ENCODE data around the gene SP110.
A peak's percentile ranks its signal among the peaks of the same experiment; 100 is the strongest.
"Not testable (repeated sequence)": the region's sequence is repeated elsewhere in the genome, so short reads cannot be mapped to it uniquely, and the experiment has no call there.

Gene SP110

GRCh38 chr2:230225486-230225885 lies 5.7 kb upstream of the SP110 start, which contains the start of gene SP140:
SP140 (plus strand) TSS chr2:230225736; CDS start chr2:230225845, 109 bp downstream.
- no peak within 1 kb of the TSS for H3K4me3 ChIP-seq (ENCODE audit: low read depth, low read length)
- no peak for DNase-seq (ENCODE audit: low read depth)
- TF ChIP-seq CTCF (IDR thresholded peaks at IDR 0.05; ENCODE audit: control insufficient read depth, extremely low read depth, insufficient read depth): no peak

- no peak for DNase-seq (ENCODE audit: low read depth)
- no peak for TF ChIP-seq CTCF (IDR thresholded peaks at IDR 0.05; ENCODE audit: control insufficient read depth, extremely low read depth, insufficient read depth)
- H3K4me3 ChIP-seq (ENCODE audit: low read depth, low read length): no peak overlapping the region
These were observed 4.7 kb upstream of the SP110 start for GRCh38 chr2:230224458-230224857.

DNA sequence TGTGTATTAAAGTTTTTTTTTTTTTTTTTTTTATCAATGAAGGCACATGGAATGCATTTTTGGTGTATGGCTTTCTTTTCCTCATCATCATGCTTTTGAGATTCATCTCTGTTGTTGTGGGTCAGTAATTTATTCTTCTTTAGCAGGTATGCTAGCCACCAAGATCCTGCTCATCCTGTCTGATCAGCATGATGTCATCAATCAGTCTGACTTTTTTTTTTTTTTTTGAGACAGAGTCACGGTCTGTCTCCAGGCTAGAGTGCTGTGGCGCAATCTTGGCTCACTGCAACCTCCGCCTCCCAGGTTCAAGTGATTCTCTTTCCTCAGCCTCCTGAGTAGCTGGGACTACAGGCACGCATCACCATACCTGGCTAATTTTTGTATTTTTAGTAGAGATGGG lies 3.0 kb upstream of the SP110 start:
- not testable (repeated sequence) for H3K4me3 ChIP-seq (ENCODE audit: low read depth, low read length)
- DNase-seq (ENCODE audit: low read depth): peak; percentile 39

DNA sequence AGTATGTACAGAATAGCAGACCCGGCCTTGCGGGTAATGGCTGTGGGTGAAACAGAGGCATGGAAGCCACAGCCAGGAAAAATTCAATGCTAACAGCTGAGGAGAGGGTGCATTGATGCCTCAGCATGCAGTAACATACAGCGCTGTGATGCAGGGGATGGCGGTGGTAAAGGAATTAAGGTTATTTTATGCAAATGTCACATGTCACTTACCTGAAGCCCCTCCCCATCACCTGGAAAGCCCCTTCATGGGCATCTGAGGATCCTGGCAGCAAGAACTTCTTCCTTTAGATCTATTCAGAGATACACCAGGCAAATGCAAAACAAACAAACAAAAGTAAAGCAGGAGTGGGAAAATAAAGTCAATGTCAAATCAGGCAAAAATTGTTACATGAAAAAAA lies 1.7 kb upstream of the SP110 start:
- TF ChIP-seq CTCF (IDR thresholded peaks at IDR 0.05; ENCODE audit: control insufficient read depth, extremely low read depth, insufficient read depth): no peak
- DNase-seq (ENCODE audit: low read depth): no peak
- no peak overlapping the region for H3K4me3 ChIP-seq (ENCODE audit: low read depth, low read length)

DNA sequence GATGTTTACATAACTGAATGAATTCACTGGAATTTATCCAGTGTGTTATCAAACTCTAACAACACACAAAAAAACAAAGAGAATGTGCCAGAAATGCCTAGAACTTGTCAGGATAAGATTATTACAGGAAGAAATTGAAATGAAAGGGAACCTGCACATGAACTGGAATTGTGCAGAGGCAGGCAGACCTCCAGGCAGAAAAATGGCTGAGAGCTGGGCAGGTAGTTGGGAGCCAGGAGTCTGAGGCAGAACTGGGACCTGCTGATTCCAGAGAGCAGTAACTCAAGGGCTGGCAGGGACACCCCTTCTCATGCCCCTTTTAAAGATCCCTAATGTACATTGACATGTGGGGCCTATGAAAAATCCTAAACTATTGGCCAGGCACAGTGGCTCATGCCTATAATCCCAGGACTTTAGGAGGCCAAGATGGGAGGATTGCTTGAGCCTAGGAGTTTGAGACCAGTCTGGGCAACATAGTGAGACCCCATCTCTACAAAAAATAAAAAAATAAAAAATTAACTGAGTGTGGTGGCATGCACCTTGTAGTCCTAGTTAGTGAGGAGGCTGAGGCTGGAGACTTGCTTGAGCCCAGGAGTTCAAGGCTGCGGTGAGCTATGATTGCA lies 674 bp upstream of the SP110 start:
- no peak for TF ChIP-seq CTCF (IDR thresholded peaks at IDR 0.05; ENCODE audit: control insufficient read depth, extremely low read depth, insufficient read depth)
- no peak for DNase-seq (ENCODE audit: low read depth)
- H3K4me3 ChIP-seq (ENCODE audit: low read depth, low read length): peak overlapping the region; percentile 60

- no peak for DNase-seq (ENCODE audit: low read depth)
- no peak for TF ChIP-seq CTCF (IDR thresholded peaks at IDR 0.05; ENCODE audit: control insufficient read depth, extremely low read depth, insufficient read depth)
These were observed 1.4 kb downstream of the SP110 start for GRCh38 chr2:230218421-230218820.

DNA sequence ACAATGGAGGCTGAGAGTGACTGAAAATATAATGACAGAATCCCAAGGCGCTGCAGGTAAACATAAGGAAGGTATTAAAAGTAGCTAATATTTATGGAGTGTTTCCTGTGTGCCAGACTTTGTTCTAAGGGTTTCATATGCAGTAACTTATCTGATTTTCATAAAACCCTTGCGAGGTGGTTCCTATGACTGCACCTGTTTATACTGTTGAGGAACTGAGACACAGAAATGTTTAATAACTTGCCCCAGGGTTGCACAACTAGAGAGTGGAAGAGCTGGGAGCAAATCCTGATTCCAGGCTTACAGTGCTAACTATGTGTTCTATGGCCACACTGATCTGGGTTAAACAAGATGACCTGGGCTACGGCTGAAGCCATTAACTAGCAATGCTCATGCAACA lies 2.4 kb downstream of the SP110 start:
- DNase-seq (ENCODE audit: low read depth): peak; percentile 15
- H3K4me3 ChIP-seq (ENCODE audit: low read depth, low read length): no peak overlapping the region
- no peak for TF ChIP-seq CTCF (IDR thresholded peaks at IDR 0.05; ENCODE audit: control insufficient read depth, extremely low read depth, insufficient read depth)

More at GRCh38 chr2:230218421-230218820, 1.4 kb downstream of the SP110 start:
- H3K4me3 ChIP-seq (ENCODE audit: low read depth, low read length): no peak overlapping the region

Measured in LNCaP clone FGC (cell line).